Measurements from ENCODE around the gene ATG7.

GRCh38 chr3:11583235-11583634 lies 311.0 kb downstream of the ATG7 start:
- TF ChIP-seq EZH2 (IDR thresholded peaks at IDR 0.05) = no peak
- no peak for TF ChIP-seq POLR2AphosphoS5 (IDR thresholded peaks at IDR 0.05; ENCODE audit: borderline replicate concordance, low read depth, low read length)
- no peak for TF ChIP-seq FOXP2 (optimal IDR thresholded peaks at IDR 0.05; ENCODE audit: control extremely low read depth, extremely low read length, insufficient read depth)

All from SK-N-MC (cell line).